Heart left ventricle (tissue), 16 donors: ENCODE measurements around the gene EHD4. TPM values are rescaled to one million over a fixed set of nuclear protein-coding genes. Genes with fewer than 3 reads are reported as not detected.

Experiments used
- ATAC-seq, 4 donors: fragments of 200-7000 bp; cut with Tn5 transposase; one replicate each; pipeline ENCODE4 v1.9.1; 2020 to 2022; ENCODE audit warnings: moderate library complexity in 4 of 4, mild to moderate bottlenecking in 3 of 4, moderate number of reproducible peaks in 1 of 4
- DNase-seq, 5 donors: peaks; one replicate each; pipeline ENCODE4 v3.0.0-alpha.2; 2020
- H3K27ac ChIP-seq, 12 donors: fragments of 200-600 bp; sonication (generic) in 4 of 12; one replicate each; pipeline versions ENCODE4 v1.5.0 to v1.8.0; 2016 to 2022; ENCODE audit warnings: mild to moderate bottlenecking in 2 of 12
- H3K27me3 ChIP-seq, 9 donors: fragments of 200-600 bp; sonication (generic) in 2 of 9; one replicate each; pipeline versions ENCODE4 v1.5.1 to v1.8.0; 2016 to 2022; ENCODE audit warnings: mild to moderate bottlenecking in 3 of 9
- H3K36me3 ChIP-seq, 9 donors: fragments of 200-600 bp; sonication (generic) in 2 of 9; one replicate each; pipeline versions ENCODE4 v1.5.0 to v1.8.0; 2018 to 2022; ENCODE audit warnings: mild to moderate bottlenecking in 2 of 9
- H3K4me1 ChIP-seq, 12 donors: fragments of 200-600 bp; sonication (generic) in 4 of 12; one replicate each; pipeline versions ENCODE4 v1.5.0 to v1.8.0; 2016 to 2022; ENCODE audit warnings: mild to moderate bottlenecking in 3 of 12
- H3K4me3 ChIP-seq, 12 donors: fragments of 200-600 bp; sonication (generic) in 4 of 12; one replicate each; pipeline versions ENCODE4 v1.5.0 to v1.8.0; 2017 to 2022; ENCODE audit warnings: mild to moderate bottlenecking in 9 of 12, moderate library complexity in 4 of 12
- H3K9me3 ChIP-seq, 12 donors: fragments of 200-600 bp; sonication (generic) in 4 of 12; one replicate each; pipeline versions ENCODE4 v1.5.0 to v1.8.0; 2016 to 2022; ENCODE audit warnings: mild to moderate bottlenecking in 1 of 12
- POLR2A ChIP-seq, 2 donors: fragments of 450-650 bp; IDR thresholded peaks; one replicate each; pipeline ENCODE4 v1.6.1; 2017; ENCODE audit warnings: antibody characterized with exemption in 2 of 2, mild to moderate bottlenecking in 2 of 2, moderate library complexity in 2 of 2
- WGBS, 4 donors: extraction: QIAGEN DNeasy Blood & Tissue Kit in 2 of 4; methylation state at CpG; one replicate each; pipeline versions ENCODE4 v1.1.5 to v1.1.7; 2013 to 2018; 5-methylcytosine and 5-hydroxymethylcytosine counted together
- intact Hi-C, 10 donors: fragments of 100-400 bp; cut with DNase I; formaldehyde crosslinking; loops; one replicate each; pipeline versions ENCODE4 v1.11.1 to v1.14.2; 2022
- polyA plus RNA-seq, 2 donors: library from polyadenylated mRNA; stranded (reverse); fragments of 200-250 nt; gene quantifications; one replicate each; pipeline ENCODE4 v1.2.3, GENCODE V29; 2013
- total RNA-seq, 9 donors: library from RNA; depleted of rRNA in 2 of 9; stranded (reverse); fragments of >200 nt in 2 of 9; fragmentation: NEBNext Ultra II Directional in 3 of 9; extraction: Animal tissue kit (Norgen Biotek cat#: 25700) in 3 of 9; gene quantifications; one replicate each; pipeline versions ENCODE4 v1.1.0 to v1.2.4, GENCODE V29; 2016 to 2023
- TF ChIP-seq, protein P1 (sequence below), 12 donors: fragments of 200-600 bp; sonication (generic) in 4 of 12; IDR thresholded peaks; one replicate each; pipeline versions ENCODE4 v1.5.0 to v1.8.0; 2018 to 2022; ENCODE audit warnings: antibody characterized with exemption in 12 of 12, mild to moderate bottlenecking in 5 of 12
- donor health status: ischemic (EF 13 %, LVEDD 7.1; RV severe dilation, severe dysfunction).
- donor health status: healthy with polysubstance abuse.
- donor health status: DM: no; HTN: yes; CAD: no.
- donor health status: DM: no; HTN: no; CAD: no.
- donor health status: ischemic (EF 25% LVEDD 6.9; RV normal size, moderate dysfunction).
- donor health status: ischemic (EF 25% LVEDD 5.7; RV mildly dilated, moderate dysfunction).
- donor health status: healthy.
- donor health status: DM: yes; HTN: yes; CAD: no.
- donor health status: ischemic (EF 35%, LVEDD 5.7; RV mildly dilated, moderate dysfunction).
- donor health status: nonischemic (EF 11% LVEDD 7.7; RV severe dilation, severe dysfunction).
- donor health status: DM: yes; HTN: yes; CAD: no.
- donor health status: PGD.
- donor health status: ischemic (EF 29% LVEDD 5.4; RV normal size, mild dysfunction).
- donor health status: nonischemic (EF 23%, LVEDD 6.1; RV moderate dilation, normal function).

Gene EHD4
- total and polyA plus RNA-seq, 11 donors, result 25.6 to 70.8 (median 43.9) TPM

DNA sequence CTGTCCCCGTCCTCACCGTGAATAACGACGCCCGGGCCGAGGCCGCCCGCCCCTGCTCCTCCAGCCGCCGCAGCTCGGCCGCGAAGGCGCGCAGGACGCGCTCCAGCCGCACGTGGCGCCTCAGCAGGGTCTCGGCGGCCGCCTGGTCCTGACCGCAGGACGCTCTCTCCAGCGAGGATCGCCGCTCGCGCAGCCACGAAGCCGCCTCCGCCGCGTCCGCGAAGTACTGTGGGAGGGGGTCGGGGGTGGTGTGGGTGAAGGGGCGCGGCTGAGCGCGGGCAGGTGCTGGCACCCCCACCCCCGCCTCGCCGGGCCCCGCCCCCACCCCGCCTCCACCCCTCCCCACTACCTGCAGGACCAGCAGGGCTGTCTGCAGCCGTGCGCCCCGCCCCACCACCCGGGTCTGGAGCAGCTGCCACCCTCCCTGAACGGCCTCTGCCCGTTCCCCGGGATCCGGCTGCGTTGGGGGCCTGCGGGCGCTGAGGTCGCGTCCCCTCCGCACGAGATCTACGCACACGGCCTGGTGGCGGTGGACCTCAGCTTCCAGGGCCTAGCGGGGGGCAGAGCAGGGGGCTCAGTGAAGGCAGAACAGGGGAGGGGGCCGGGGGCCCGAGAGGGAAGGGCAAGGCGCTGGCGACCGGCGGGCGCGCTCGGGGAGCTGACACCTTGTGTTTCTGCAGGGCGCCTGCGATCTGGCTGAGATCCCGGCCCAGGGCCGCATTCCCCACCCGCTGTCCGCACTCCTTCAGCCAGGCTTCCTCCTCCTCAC is 90.3 kb downstream of the EHD4 start:
- intact Hi-C loops, result no loop called here
- Histone ChIP-seq H3K4me1 (peaks cover 0 to 28% (median 17%) of the 10 kb centered on the region in 12 donors), H3K4me3 (peak overlapping the region in 11 of 12 donors; percentile 11 to 48 (median 37)), H3K27me3 (peaks cover 0 to 8% (median 0%) of the 10 kb centered on the region in 9 donors), H3K9me3 (no peaks in the 10 kb centered on the region), H3K36me3 (no peaks in the 10 kb centered on the region), H3K27ac (peak overlapping the region in 10 of 12 donors; percentile 35 to 70 (median 52))
- peak in 4 of 5 donors; percentile 46 to 65 (median 48) for DNase-seq
- 7 to 21% (median 17%) methylated on average over 26 to 81 of the region's 81 CpGs for WGBS, 4 donors
- TF ChIP-seq, protein P1, sequence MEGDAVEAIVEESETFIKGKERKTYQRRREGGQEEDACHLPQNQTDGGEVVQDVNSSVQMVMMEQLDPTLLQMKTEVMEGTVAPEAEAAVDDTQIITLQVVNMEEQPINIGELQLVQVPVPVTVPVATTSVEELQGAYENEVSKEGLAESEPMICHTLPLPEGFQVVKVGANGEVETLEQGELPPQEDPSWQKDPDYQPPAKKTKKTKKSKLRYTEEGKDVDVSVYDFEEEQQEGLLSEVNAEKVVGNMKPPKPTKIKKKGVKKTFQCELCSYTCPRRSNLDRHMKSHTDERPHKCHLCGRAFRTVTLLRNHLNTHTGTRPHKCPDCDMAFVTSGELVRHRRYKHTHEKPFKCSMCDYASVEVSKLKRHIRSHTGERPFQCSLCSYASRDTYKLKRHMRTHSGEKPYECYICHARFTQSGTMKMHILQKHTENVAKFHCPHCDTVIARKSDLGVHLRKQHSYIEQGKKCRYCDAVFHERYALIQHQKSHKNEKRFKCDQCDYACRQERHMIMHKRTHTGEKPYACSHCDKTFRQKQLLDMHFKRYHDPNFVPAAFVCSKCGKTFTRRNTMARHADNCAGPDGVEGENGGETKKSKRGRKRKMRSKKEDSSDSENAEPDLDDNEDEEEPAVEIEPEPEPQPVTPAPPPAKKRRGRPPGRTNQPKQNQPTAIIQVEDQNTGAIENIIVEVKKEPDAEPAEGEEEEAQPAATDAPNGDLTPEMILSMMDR (IDR thresholded peaks at IDR 0.05), result no peak
- no peak for TF ChIP-seq POLR2A (IDR thresholded peaks at IDR 0.05)
- ATAC-seq, result peak; percentile 18 to 64 (median 42)

GRCh38 chr15:41881550-41881919 is 90.8 kb downstream of the EHD4 start:
- ATAC-seq (peak in 3 of 4 donors; percentile 15 to 27 (median 25)), DNase-seq (no peak)
- H3K4me3 ChIP-seq, result peak overlapping the region in 9 of 12 donors; percentile 18 to 48 (median 39)
- H3K27me3 ChIP-seq, result peaks cover 0 to 8% (median 0%) of the 10 kb centered on the region in 9 donors
- peak overlapping the region in 7 of 12 donors; percentile 14 to 70 (median 60) for H3K27ac ChIP-seq
- H3K36me3 ChIP-seq, result no peaks in the 10 kb centered on the region
- WGBS, 4 donors, result 31 to 43% (median 39%) methylated on average over 7 to 10 of the region's 10 CpGs
- H3K4me1 ChIP-seq, result peaks cover 0 to 28% (median 17%) of the 10 kb centered on the region in 12 donors
- intact Hi-C loops, result no loop called here
- TF ChIP-seq POLR2A (IDR thresholded peaks at IDR 0.05), result no peak
- TF ChIP-seq, protein P1 (IDR thresholded peaks at IDR 0.05), result no peak
- H3K9me3 ChIP-seq, result no peaks in the 10 kb centered on the region

DNA sequence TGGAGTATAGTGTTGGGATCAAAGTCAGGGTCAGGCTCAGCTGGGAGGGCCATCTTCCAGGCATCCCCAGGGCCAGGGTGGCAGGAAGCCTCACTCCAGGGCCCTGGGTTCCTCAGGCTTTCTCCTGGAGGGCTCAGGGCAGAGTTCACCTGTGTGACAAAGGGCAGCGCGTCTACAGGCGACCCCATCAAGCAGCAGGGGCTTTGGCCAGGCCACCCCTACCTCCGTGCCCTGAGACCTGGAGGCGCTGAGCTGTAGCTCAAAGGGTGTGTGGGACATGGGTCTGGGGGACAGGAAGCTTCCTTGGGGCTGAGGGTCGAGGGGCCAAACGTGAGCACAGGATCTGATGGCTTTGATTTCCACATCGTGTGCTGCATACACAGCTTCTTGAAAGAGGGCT is 91.3 kb downstream of the EHD4 start:
- H3K36me3 ChIP-seq, result no peaks in the 10 kb centered on the region
- TF ChIP-seq, protein P1 (IDR thresholded peaks at IDR 0.05), result no peak
- no peak for TF ChIP-seq POLR2A (IDR thresholded peaks at IDR 0.05)
- no peak overlapping the region for H3K4me3 ChIP-seq
- no peak for ATAC-seq
- H3K27ac ChIP-seq, result peak overlapping the region in 2 of 12 donors; percentile 66 to 70
- WGBS, 4 donors, result 91 to 98% (median 92%) methylated on average over 8 of the region's 8 CpGs
- no peaks in the 10 kb centered on the region for H3K9me3 ChIP-seq
- no peak for DNase-seq
- intact Hi-C loops, result no loop called here
- H3K4me1 ChIP-seq, result peaks cover 0 to 28% (median 17%) of the 10 kb centered on the region in 12 donors
- peaks cover 0 to 8% (median 0%) of the 10 kb centered on the region in 9 donors for H3K27me3 ChIP-seq

DNA sequence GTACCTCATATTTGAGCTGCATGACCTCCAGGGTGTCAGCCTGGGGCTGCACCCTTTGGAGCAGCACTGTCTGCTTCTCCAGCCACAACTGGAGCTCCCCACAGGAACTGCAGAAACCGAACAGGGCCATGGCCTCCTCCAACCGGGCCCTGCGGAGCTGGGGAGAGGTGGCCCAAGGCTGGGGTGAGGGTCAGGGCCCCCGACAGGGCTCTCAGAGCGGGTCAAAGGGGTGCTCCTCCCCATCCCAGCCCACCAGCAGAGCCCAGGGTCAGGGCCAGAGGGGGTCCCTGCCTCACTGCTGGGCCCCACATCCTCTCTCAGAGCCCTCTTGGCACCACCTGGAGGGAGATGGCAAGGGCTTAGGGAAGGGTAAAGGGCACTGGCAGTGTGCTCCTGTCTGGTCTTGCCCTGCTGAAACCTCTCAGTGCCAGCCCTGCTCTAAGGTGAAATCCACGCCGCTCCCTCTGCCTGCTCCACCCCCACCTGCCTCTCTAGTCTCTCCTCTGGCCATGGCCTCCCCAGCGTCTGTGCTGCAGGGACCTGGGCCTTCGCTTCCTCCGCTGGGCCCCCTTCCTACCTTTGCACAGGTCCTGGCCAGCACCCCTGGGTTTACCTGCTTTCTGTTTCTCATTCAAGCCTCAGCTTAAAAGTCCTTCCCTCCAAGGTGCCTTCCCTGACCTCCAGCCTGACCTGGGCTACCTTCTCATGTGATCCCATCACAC is 92.0 kb downstream of the EHD4 start:
- intact Hi-C loops, result no loop called here
- TF ChIP-seq, protein P1 (IDR thresholded peaks at IDR 0.05), result no peak
- no peak for TF ChIP-seq POLR2A (IDR thresholded peaks at IDR 0.05)
- Histone ChIP-seq H3K4me1 (peaks cover 0 to 28% (median 17%) of the 10 kb centered on the region in 12 donors), H3K9me3 (no peaks in the 10 kb centered on the region), H3K4me3 (no peak overlapping the region), H3K27me3 (peaks cover 0 to 8% (median 0%) of the 10 kb centered on the region in 9 donors), H3K36me3 (no peaks in the 10 kb centered on the region), H3K27ac (no peak overlapping the region)
- no peak for DNase-seq
- WGBS, 4 donors, result 96 to 99% (median 97%) methylated on average over 5 to 10 of the region's 10 CpGs
- no peak for ATAC-seq
